Femur (tissue), 1 donor: Measurements from ENCODE around the gene GPSM1.
"Not testable (repeated sequence)": the region's sequence is repeated elsewhere in the genome, so short reads cannot be mapped to it uniquely, and the experiment has no call there.

Experiments
- DNase-seq: peaks from one replicate; pipeline ENCODE4 v3.0.0-alpha.2; 2017

Gene GPSM1

DNA sequence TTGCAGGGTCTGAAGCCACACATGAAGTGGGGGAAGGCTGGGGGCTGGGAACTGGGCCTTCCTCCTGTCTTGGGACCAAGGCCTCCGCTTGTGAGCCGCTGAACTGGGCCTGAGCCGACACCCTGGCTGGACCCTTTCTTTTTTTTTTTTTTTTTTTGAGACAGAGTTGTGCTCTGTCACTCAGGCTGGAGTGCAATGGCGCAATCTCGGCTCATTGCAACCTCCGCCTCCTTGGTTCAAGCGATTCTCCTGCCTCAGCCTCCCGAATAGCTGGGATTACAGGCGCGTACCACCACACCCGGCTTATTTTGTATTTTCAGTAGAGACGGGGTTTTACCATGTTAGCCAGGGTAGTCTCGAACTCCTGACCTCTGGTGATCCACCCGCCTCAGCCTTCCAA is 8.1 kb upstream of the GPSM1 start:
- DNase-seq: not testable (repeated sequence)

- not testable (repeated sequence) for DNase-seq
Observed at GRCh38 chr9:136319955-136320354, 7.4 kb upstream of the GPSM1 start.

GRCh38 chr9:136320972-136321371 is 6.4 kb upstream of the GPSM1 start:
- DNase-seq: not testable (repeated sequence)

DNA sequence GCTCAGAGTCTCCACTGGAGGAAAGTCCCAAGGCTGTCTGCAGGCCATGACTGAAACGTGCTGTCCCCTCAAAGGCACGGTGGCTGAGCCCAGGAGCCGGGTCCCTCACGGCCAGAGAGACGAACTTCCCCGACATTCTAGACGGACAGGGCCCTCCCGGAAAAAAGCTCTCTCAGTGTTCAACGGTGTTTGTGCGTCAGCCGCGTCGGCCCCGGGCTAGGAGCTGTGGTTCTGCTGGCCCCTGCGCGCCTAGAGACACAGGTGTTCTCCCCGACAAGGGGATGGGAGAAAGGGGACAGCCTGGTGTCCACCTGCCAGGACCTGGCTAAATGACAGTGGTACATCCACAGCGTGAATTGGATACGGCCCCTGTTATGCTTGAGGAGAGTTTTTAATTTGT is 5.8 kb upstream of the GPSM1 start:
- DNase-seq: no peak

GRCh38 chr9:136322756-136323330 is 4.5 kb upstream of the GPSM1 start:
- DNase-seq: no peak

DNA sequence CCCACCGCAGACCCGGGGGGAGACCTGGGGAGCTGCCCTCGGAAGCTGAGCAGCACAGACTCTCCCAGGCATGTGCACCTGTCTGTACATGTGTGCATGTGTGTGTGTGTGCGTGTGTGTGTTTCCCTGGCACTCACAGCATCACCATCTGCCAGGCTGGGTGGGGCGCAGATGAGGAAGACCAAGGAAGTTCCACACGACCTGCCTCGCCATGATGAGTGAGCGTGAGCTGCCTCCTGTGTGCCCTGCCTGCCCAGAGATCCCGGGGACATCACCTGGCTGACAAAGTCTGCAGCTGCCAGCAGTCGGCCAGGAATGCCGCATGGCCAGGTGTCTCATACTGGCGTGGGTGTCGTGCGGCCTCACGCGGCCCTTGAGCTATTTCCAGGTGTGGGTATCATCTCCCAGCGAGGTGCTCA is 4.0 kb upstream of the GPSM1 start:
- DNase-seq: no peak

GRCh38 chr9:136324501-136325300 is 2.6 kb upstream of the GPSM1 start:
- no peak for DNase-seq

DNA sequence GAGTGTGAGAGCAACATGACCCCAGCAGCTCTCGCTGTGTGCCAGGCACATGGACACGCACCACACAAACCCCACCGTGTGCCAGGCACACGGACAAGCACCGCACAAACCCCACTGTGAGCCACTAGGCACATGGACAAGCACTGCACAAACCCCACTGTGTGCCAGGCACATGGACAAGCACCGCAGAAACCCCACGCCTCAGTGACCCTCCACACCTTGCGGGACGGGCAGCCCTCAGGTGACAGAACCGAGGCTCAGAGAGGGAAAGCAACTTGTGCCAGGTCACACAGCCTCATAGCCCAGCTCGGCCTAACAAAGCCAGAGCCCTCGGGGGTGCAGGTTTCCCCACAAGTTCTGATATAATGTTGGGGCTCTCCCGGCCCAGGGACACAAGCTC is 2.0 kb upstream of the GPSM1 start:
- no peak for DNase-seq

DNA sequence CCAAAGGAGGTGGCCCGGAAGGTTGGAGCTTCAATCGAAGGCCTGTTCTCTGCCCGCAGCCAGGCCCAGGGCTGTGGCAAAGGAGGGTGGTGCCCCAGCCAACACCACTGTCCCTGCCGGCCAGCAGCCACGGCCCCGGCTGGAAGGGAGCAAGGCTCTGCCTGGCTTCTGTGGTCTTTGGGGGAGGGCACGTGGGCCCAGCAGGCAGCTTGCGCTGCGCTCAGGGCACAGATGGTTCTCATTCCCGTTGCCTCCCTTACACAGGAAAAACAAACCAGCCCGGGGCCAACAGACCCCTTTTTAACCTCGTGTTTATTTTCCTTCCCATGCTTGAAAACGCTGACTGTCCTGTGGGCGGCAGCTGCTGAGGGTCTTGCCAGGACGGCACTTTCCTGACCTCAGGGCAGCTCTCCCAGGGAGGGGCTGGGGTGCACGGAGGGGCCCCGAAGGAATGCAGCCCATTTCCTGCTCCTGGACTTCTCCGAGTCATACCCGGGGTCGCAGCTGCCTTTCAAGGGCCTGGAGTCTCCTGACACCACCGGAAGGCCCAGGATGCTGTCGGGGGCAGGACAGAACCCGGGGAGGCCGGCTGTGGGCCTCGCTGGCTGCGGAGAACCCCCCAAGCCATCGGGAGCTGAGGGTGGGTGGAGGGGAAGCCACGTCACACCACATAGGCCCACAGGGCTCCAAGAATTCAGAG is 1.1 kb upstream of the GPSM1 start:
- DNase-seq: peak; percentile 87

DNA sequence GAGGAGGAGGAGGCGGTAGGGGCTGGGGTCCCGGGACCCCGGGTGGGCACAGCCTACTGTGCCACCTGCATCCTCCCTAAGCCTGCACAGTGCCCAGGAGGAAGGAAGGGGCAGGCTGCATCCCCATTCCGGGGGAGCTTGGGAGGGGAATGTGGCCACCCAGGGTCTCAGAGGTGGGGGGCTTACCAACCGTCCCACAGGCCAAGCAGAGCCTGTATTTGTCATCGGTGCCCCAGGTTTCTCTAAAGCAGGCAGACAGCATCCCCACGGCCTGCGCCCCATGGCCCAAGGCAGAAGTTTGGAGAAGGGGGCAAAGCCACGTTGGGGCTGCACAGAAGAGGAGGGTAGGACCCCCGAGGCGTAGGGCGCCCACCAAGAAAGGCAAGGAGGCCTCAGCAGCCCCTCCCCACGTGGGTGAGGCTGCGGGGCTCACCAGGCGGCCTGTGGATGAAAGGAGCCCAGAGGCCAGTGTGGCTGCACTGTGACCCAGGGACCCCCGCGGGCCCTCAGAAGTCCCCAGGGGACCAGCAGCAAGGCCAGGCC is 507 bp upstream of the GPSM1 start:
- DNase-seq: no peak

DNA sequence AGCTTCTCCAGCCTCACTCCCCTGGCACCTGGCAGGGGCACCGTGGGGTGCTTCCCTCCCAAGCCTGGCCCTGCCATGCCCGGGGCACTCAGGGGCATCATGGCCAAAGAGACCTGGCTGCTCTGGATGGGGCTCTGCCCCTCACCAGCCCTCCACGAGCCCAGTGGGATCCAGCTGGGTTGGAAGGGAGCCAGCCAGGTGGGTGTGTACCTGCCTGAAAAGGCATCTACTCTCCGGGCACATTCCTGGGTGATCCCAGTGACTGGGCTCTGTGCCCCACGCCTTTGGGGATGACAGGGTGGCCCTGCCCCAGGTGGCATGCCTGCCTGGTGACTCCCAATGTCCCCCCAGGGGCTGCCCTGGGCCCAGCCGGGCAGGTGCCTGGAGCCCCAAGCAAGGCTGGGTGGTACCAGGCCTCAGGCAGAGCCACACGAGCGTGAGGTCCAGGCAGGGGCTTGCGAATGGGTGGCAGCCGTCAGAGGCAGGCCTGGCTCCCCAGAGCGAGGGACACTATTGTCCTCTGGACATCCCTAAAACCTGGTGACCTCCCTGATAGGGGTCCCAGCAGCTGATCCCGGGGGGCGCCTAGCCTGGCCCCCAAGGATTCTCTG is 777 bp downstream of the GPSM1 start:
- DNase-seq: no peak

- peak; percentile 80 for DNase-seq
Observed at GRCh38 chr9:136328622-136329041, 1.3 kb downstream of the GPSM1 start.

DNA sequence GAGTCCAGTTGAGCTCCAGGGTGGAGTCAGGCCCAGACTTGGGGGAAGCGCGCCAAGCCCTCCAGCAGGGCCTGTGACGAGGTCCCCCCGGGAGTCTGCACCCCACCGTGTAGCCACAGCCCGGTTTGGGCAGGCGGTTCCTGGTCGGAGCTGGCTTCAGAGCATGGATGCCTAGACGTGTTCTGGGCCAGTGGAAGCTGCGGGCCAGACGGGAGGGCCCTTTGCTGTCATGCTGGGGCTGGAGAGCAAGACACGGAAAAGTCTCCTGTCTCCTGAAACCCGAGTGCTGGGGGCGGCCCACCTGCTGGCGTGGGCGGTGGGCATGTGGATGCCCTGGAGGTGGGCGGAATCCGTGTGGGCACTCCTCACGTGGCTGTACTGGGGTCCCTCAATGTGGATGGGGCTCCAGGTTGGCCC is 1.9 kb downstream of the GPSM1 start:
- DNase-seq: no peak

DNA sequence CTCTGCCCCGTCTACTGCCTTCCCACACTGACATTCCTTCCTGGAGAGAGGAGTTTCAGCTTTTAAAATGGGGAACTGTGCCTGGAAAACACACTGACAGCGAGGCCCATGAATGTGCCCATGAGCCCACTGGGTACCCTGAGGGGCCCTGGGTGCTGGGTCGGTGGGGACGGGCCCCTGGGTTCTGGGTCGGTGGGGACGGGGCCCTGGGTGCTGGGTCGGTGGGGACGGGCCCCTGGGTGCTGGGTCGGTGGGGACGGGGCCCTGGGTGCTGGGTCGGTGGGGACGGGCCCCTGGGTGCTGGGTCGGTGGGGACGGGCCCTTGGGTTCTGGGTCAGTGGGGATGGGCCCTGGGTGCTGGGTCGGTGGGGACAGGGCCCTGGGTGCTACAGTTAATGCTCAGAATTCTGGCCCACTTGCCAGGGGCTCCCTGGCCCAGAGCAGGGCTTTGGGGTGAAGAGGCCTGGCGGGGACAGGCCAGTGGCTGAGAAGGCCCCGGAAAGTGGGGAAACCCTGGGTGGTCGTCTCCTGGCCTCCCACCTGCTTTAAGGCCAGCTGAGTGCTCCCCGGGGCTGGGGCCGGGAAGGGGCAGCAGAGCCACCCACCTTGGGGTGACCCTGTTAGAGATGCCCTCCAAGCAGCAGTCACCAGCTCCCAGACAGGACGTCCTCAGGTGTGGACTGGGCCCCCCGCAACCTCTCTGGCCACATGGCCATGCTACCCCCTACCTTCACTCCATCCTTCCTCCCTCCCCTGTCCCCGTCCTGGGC is 2.5 kb downstream of the GPSM1 start:
- DNase-seq: no peak

DNA sequence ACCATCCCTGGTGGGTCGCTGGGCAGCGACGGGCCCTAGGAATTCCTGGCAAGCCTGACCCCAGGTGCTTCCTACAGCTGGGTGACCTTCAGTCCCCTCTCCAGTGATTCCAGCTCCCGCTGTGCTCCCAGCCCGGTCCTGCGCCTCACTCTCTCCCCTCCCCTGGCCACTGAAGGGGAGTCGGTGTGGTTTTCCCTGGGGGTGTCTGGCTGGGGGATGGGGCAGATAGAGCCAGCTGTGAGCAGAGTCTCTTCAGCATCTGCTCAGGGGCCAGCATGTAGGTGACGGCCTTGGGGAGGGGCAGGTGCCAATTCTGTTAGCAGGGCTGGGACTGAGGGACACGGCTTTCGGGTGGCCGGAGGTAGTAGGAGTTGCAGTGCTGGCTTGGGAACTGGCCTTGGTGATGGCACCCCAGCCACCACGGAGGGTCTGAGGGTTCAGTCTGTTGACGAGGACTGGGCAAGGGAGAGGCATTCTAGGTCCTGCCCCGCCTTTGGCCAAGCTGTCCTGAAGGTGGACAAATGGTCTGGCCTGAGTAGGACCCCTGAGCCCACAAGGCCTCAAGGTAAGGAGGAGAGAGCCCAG is 3.2 kb downstream of the GPSM1 start:
- DNase-seq: no peak

- no peak for DNase-seq
Observed at GRCh38 chr9:136331030-136331429, 3.7 kb downstream of the GPSM1 start.

DNA sequence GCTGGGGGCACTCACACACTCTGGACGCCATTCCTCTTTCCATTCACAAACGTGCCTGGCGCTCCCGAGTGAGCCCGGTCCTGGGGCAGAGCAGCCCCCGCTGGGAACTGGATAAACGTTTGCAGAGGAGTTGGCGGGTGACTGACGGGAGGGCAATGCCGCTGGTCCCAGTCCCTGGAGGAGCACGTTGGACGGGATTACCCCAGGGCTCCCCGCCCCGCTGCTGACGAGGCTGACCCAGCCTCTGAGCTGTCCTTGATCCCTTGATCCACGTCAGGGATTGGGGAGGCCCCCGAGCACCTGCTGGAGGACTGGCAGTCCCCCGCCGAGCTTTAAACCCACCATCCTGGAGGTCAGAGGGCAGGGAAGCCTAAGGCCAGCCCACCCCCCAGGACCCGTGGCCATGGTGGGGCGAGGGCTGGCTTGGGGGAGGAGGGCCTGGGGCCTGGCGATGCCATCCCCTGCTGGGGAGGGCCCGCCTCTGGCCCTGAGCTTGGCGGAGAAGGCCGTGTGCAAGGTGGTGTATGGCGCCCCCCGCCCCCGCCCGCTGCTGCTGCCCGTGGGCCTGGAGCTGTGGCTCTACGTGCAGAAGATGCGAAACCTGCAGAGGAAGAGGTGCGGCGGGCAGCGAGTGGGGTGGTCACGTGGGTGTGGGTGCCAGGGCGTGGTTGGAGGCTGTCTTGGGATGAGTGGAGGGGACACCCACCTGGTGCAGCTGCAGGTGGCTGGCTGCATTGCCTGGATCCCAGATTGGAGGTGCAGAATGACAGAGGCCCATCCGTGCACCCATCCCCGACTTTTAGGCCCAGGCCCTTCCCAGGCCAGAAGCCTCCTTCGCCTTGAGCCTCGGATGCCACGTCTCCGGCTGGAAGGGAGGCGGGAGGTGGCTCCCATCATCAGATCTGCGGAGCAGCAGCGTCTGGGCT is 4.5 kb downstream of the GPSM1 start:
- DNase-seq: no peak

- DNase-seq: no peak
Observed at GRCh38 chr9:136332482-136332983, 5.2 kb downstream of the GPSM1 start.

- no peak for DNase-seq
Observed at GRCh38 chr9:136333045-136333444, 5.7 kb downstream of the GPSM1 start.

DNA sequence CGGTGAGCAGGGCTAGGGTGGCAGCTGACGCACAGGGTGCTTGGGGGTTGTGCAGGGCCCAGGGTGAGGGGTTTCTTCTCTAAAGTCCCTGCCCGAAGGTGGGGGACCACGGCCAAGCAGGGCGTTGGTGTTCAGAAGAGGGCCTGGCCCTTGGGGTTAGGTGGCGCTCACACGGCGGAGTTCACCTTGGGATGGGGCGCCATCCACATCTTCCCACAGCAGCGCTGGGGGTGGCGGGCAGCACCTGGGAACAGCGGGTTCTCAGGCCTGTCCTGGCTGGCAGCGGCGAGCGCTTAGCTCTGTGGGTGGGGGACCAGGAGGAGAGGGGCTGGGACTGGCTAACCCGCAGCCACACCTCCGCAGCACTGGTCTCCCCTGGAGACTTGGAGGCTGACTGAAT is 6.1 kb downstream of the GPSM1 start:
- DNase-seq: no peak

- no peak for DNase-seq
Observed at GRCh38 chr9:136334541-136334940, 7.2 kb downstream of the GPSM1 start.
